Fibroblast of skin of back (primary cell): Measurements from ENCODE around the gene CAPN5.
"Not testable (repeated sequence)": the region's sequence is repeated elsewhere in the genome, so short reads cannot be mapped to it uniquely, and the experiment has no call there.

Experiments
- DNase-seq: peaks from one replicate; pipeline ENCODE4 v3.0.0-alpha.2; 2013

The CAPN5 gene

GRCh38 chr11:77044356-77044755, 22.4 kb upstream of the CAPN5 start:
- DNase-seq: no peak

DNA sequence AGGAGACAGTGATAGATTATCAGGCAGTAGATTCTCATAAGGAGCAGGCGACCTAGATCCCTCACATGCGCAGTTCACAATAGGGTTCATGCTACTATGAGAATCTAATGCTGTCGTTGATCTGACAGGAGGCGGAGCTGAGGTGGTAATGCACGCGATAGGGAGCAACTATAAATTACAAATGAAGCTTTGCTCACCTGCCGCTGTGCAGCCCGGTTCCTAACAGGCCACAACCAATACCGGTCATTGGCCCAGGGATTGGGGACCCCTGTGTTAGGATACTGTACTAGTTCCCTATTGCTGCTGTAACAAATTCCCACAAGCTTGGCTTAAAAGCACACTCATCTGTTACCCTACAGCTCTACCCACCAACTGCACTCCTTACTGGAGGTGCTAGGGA, 21.9 kb upstream of the CAPN5 start:
- no peak for DNase-seq

GRCh38 chr11:77046060-77046501, 20.7 kb upstream of the CAPN5 start:
- DNase-seq: no peak

GRCh38 chr11:77047007-77047927, 19.5 kb upstream of the CAPN5 start:
- DNase-seq: peak; percentile 93

GRCh38 chr11:77047928-77048446, 18.8 kb upstream of the CAPN5 start:
- not testable (repeated sequence) for DNase-seq

- no peak for DNase-seq
These were observed 17.7 kb upstream of the CAPN5 start for GRCh38 chr11:77049026-77049425.

DNA sequence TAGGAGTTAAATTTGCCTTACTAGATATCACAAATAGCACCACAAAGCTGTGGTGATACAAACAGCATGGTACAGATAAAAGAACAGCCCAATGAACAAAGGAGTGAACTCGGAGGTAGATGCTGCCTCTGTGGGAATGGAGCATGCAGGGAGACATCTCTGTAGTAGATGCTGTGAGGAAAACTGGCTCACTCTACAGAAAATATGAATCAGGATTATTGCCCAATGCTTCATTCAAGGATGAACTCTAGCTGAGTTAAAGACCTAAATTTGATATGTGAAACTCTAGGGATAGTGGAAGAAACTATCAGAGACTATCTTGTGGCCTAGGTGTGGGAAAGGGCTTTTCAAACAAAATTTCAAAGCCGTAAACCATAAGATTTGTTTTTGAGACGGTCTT, 15.3 kb upstream of the CAPN5 start:
- DNase-seq: no peak

DNA sequence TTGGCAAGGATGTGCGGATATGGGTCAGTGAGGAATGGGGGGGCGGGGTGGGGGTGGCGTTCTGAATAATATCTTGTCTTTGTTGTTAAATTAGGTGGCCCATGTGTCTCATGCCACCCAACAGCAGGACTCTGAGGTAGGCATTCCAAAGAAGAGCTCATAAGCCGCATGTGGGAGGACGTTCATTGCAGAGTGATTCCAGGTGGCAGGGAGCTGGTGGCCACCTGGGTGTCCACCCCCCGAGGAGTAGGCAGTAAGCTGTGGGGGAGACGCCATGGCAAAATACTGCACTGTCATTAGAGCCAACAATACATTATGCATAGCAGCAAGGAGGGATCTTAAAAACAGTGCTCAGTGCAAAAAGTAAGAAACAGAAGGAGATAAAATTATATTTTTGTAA, 14.3 kb upstream of the CAPN5 start:
- no peak for DNase-seq

- DNase-seq: no peak
These were observed 13.4 kb upstream of the CAPN5 start for GRCh38 chr11:77053217-77054015.

DNA sequence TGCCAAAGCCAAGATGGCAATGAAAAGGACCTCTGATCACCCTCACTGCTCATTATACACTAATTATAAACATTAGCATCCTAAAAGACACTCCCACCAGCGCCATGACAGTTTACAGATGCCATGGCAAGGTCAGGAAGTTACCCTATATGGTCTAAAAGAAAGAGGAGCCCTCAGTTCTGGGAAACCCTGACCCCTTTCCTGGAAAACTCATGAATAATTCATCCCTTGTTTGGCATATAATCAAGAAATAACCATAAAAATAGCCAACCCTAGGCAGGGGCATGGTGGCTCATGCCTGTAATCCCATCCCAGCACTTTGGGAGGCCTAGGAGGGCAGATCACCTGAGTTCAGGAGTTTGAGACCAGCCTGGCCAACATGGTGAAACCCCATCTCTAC, 12.7 kb upstream of the CAPN5 start:
- DNase-seq: no peak

DNA sequence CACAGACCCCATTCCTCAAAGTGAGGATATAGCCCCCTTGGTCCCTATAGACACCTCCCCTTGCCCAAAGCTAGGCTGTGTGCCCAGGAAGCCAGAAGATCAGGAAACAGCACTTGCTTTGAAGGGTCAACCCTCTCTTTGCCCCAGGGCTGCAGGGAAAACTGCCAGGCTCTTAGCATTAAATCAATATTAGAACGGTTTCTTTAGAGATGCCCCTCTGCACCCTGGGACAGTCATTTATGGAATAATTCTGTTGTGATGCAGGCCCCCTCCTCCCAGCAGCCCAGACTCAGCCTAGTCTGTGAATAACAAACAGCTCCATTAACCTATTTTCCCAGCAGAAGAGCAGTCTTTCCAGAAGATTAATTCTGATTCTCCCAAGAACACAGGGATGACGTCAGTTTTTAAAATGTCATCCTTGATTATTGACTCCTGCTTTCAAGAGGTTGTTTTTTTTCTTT, 11.6 kb upstream of the CAPN5 start:
- DNase-seq: no peak

- no peak for DNase-seq
These were observed 10.9 kb upstream of the CAPN5 start for GRCh38 chr11:77055913-77056312.

DNA sequence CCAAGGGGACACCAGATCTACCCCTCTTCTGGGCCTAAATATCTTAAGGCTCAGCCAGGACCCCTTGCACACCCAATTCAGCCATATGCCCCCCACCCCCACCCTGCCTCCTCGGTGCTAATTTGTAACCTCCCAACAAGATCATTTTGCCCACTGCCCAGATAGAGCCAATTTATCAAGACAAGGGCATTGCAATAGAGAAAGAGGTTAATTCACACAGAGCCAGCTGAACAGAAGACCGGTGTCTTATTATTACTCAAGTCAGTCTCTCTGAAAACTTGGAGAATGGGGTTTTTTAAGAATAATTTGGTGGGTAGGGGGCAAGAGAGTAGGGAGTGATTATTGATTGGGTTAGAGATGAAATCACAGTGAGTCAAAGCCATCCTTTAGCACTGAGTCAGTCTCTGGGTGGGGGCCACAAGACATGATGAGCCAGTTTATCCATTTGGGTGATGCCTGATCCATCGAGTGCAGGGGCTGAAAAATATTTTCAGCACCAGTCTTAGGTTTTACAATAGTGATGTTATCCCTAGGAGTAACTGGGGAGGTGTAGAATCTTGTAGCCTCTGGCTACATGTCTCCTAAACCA, 9.9 kb upstream of the CAPN5 start:
- no peak for DNase-seq

- no peak for DNase-seq
These were observed 8.8 kb upstream of the CAPN5 start for GRCh38 chr11:77057938-77058474.

GRCh38 chr11:77058900-77059299, 7.9 kb upstream of the CAPN5 start:
- no peak for DNase-seq

- DNase-seq: no peak
These were observed 7.0 kb upstream of the CAPN5 start for GRCh38 chr11:77059806-77060205.

DNA sequence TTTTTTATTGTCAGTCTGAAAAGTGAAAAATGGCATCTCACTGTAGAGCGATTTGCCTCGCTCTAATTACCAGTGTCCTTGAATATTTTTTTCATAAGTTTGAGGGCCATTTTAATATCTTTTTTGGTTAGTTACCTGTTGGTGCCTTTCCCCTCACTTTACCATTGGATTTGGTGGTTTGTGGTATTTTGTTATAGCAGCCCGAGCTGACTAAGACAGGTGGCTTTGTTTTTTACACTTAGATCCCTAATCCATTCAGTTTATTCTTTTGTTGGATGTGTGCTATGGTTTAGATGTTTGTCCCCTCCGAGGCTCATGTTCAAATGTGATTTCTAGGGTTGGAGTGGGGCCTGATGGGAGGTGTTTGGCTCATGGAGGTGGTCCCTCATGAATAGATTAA, 6.5 kb upstream of the CAPN5 start:
- DNase-seq: no peak

- not testable (repeated sequence) for DNase-seq
These were observed 5.5 kb upstream of the CAPN5 start for GRCh38 chr11:77061258-77061657.

DNA sequence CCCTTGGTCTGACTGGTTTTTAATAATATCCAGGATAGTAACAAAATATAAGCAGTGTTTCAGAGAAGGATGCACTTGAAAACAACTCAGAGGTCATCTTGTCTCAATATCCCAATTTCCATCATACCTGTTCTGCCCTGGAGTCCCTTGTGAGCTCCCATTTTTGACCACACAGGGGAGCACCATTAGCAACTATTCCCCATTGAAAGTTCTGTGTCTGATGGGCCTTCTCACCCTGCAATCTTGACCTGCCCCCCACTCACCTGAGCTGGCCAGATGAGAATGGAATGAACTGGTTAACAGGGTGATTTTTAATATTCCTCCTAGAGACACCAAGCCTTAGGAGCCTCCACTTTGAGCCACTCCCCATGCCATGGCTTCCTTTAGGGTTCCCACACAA, 3.8 kb upstream of the CAPN5 start:
- DNase-seq: no peak

DNA sequence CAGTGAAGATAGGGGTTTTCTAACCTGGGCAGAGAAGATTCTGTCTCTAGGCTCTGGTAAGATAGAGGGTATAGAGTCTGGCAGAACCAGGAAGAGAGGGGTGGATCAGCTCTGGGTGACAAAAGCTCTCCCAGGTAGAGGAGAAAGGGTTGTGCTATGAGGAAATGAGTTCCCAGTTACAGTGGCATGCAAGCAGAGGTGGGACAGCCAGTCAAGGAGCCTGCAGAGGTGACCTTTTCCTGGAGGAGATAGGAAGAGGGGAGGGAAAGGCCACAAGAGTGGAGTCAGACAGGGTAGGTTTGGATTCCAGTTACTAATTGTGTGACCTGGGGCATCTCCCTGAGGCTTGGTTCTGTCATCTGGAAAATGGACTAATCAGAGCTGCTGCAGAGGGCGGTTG, 3.4 kb upstream of the CAPN5 start:
- no peak for DNase-seq

DNA sequence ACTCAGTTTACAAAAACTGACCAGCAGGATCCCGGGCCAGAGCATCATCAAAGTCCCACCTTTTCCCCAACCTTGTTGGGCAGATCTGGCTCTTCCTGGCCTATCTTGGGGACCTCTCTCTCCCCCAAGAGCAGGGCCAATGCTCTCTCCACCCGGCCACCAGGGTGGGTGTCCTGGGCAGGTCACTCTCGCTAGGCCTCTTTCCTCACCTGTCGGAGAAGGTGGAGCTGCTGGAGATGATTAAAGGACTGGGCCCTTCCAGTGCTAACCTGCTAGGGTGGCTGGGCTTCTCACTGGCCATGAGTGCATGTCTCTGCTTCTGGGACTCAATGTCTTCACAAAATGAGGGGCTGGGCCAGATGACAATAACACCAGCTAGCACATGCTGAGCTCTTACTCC, 2.9 kb upstream of the CAPN5 start:
- DNase-seq: no peak

GRCh38 chr11:77064648-77065217, 2.0 kb upstream of the CAPN5 start:
- DNase-seq: no peak
